ENCODE data around the gene WEE1.
"Not testable (repeated sequence)": the region's sequence is repeated elsewhere in the genome, so short reads cannot be mapped to it uniquely, and the experiment has no call there.

The WEE1 gene

GRCh38 chr11:9594267-9595046 is 21.0 kb downstream of the WEE1 start:
- in situ Hi-C loops (cut with MboI; ENCODE audit: low sequenced_read_pairs), result no loop called here

DNA sequence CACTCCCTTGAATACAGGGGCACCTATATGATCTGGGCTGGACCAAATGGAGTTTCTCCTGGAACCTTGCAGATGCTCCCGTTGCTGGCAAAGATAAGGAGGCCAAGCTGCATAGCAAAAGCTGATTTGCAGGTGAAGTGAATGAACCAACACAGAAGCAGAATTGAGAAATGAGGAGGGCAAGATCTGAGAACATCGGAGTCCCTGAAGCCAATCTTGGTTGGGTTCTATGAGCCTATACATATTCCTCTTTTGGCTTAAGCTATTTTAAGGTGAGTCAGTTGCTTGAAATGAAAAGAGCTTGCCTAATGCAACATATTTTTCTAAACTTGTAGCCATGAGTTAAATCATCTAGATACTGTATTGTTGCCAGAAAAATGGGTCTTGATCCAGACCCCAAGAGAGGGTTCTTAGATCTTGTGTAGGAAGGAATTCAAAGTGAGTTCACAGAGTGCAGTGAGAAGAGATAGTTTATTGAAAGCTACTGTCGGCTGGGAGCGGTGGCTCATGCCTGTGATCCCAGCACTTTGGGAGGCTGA is 23.5 kb downstream of the WEE1 start:
- in situ Hi-C loops (cut with MboI; ENCODE audit: low sequenced_read_pairs), result no loop called here

GRCh38 chr11:9600166-9600565 is 26.7 kb downstream of the WEE1 start:
- in situ Hi-C loops (cut with MboI; ENCODE audit: low sequenced_read_pairs), result no loop called here

GRCh38 chr11:9600644-9601036 is 27.2 kb downstream of the WEE1 start:
- in situ Hi-C loops (cut with MboI; ENCODE audit: low sequenced_read_pairs), result no loop called here

DNA sequence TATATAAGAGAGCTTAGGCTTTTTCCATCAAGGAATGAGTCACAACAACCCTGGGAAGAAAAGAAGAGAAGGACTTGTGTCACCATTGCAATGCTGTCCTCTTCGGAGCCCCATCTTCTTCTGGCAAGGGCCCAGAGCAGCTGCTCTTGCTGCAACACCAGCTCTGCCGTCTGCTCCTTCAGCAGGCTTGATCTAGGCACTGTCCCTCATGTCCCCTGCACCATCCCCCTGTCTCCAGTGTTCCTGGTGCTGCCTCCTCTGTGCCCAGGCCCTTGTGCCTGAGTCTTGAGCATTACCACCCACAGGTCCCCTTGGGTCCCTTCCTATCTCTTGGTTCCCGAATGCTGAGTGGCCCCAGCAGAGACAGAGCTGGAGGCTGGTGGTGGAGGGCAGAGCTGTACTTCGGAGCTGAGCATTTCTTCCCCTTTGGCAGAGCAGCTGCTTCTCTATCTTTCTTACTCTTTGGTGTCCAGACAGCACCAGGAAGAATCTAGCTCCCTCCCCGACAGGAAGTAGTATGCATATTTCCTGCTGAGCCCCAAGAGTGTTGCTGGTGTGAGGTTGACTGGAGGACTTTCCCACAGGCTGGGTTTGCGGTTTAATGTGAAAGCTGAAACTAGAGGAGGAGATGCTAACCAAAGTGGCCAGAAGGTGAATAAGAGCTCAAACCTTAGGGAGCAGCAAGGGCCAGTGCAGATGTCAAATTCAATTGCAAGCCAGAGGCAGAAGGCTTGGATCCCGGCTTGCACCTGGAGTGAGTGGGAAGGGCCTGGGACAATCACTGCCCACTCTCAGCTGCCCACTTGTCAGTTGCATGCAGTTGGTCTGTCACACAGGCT is 27.8 kb downstream of the WEE1 start:
- in situ Hi-C loops (cut with MboI; ENCODE audit: low sequenced_read_pairs), result no loop called here

DNA sequence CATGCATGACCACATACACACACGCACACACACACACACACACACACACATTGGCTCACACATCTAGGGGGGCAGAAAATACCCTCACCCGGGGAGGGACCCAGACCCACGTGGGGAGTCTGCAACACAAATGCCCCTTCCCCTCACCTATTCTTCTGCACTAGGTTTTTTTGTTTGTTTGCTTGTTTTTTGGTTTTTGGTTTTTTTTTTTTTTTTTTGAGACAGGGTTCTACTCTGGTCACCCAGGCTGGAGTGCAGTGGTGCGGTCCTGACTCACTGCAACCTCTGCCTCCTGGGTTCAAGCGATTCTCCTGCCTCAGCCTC is 28.4 kb downstream of the WEE1 start:
- in situ Hi-C loops (cut with MboI; ENCODE audit: low sequenced_read_pairs), result no loop called here

GRCh38 chr11:9603214-9603613 is 29.7 kb downstream of the WEE1 start:
- in situ Hi-C loops (cut with MboI; ENCODE audit: low sequenced_read_pairs), result not testable (repeated sequence)

GRCh38 chr11:9604134-9604533 is 30.7 kb downstream of the WEE1 start:
- in situ Hi-C loops (cut with MboI; ENCODE audit: low sequenced_read_pairs), result no loop called here

- in situ Hi-C loops (cut with MboI; ENCODE audit: low sequenced_read_pairs), result no loop called here
Measured at GRCh38 chr11:9605742-9606141, 32.3 kb downstream of the WEE1 start.

GRCh38 chr11:9606809-9607510 is 33.5 kb downstream of the WEE1 start:
- in situ Hi-C loops (cut with MboI; ENCODE audit: low sequenced_read_pairs), result no loop called here

DNA sequence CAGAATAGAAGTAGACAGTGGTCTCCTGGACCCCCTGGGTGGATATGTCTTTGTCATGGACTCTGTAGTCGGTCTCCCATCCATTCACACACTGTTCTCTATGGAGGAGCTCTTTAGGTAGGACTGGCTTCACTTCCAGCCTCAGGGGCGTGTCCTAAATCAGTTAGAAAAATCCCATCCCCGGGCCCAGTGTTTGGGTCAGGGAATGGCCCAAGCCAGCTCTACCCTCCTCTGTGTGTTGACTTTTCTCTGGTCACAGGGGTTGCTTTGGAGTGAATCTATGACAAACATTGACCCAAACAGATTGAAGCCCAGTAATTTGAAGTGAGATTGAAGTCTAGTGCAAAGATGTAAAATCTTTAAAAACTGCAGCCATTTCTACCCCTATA is 34.0 kb downstream of the WEE1 start:
- in situ Hi-C loops (cut with MboI; ENCODE audit: low sequenced_read_pairs), result no loop called here

DNA sequence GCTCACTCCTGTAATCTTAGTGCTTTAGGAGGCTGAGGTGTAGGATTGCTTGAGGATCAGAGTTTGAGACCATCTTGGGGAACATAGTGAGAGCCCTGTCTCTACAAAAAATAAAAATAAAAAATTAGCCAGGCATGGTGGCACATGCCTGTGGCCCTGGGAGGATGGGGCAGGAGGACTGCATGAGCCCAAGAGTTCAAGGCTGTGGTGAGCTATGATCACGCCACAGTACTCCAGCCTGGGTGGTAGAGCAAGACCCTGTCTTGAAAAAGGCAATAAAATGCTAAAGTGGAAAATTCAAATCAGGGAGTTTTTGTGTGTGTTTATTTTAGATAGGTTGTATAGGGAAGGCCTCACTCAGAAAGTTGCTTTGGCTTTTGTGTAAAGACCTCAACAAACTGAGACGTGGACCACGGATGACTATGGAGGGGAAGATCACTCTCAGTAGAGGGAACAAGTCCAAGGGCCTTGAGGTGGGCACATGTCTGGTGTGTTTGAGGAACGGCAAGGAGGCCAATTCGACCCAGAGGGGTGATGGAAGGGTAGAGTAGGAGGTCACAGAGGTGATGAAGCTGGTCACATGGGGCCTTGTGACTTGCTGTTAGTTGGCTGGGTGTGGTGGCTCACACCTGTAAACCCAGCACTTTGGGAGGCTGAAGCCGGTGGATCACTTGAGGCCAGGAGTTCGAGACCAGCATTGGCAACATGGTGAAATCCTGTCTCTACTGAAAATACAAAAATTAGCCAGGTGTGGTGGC is 35.7 kb downstream of the WEE1 start:
- in situ Hi-C loops (cut with MboI; ENCODE audit: low sequenced_read_pairs), result no loop called here

DNA sequence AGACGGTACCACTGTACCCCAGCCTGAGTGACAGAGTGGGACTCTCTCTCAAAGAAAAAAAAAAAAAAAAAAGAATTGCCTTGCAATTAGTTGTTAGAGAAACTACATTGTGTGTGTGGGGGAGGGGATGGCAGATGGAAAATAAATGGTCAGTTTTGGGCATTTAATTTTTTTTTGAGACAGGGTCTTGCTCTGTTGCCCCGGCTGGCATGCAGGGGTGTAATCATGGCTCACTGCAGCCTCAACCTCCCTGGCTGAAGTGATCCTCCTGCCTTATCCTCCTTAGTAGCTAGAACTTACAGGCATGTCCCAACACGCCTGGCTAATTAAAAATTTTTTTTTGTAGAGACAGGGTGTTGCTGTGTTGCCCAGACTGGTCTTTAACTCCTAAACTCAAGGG is 36.4 kb downstream of the WEE1 start:
- in situ Hi-C loops (cut with MboI; ENCODE audit: low sequenced_read_pairs), result no loop called here

DNA sequence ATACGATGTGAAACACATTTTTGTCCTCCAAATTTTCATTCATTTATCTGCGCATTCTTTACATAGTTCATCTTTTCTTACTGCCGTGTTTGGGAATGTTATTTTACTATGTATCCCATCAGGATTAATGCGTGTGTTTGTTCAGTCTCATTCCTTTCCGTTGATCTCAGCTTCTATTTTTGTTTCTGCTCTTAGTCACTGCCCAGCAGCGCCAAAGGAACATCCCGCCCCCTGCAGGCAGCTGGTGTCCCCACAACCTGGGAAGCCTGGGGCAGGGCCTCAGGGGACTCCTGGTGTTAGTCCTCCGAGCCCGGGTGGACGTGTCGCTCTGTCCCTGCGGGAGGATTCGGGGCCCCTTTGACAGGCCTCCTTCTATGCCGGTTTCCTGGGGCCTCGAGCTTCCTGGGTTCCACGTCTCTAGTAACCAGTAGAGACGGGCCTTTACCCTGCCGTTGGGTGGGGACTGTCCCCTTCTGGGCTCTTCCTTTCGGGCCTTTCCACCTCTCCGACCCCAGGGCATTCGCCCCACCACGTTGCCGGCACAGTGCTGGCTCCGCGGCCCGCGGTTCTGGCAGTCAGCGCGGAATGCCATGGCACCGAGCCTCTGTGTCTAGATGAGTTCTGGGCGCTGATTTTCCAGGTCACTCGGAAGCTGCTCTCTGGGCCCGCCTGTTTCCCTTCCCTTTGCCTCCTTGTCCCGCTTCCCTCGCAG is 39.8 kb downstream of the WEE1 start:
- in situ Hi-C loops (cut with MboI; ENCODE audit: low sequenced_read_pairs), result no loop called here

DNA sequence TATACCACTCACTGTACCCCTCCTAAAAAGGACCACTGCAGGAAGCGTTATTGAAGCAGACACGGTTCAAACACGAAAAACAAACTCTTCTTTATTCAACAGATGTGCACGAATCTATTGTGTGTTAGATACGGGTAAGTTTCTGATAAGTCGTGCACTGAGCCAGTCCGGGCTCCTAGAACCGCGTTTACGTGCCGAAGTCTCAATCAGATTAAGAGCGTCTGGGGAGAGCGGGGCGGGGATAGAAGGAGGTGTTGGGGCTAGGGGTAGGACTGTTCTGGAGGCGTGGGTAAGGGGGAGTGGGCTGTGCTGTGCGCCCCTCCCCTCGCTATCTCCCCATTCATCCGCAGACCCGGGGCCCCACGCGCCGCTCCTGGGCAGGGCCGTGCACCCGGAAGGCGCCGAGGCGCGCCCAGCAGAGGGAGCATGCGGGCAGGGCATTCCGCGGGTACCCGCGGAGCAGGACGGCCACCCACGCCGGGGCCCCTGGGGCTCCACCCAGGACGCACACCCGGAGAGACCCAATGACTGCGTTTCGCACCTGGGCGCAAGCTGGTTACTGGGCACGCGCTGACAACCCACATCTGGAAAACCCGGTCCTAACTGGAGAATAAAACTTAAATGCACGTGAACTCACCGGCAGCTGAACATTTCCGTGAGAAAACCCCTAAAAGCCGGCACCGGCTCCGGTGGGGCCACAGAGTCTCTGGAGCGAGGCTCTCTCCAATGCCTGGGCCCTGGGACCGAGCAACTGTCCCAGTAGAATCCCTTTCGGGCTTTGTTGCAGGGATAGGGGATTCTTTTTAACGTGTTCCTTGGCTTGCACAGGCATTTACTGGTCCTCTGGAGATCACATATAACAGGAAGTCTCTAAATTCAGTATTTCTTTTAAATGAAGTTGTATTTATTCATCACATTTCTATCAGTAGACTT is 40.6 kb downstream of the WEE1 start:
- in situ Hi-C loops (cut with MboI; ENCODE audit: low sequenced_read_pairs), result no loop called here

DNA sequence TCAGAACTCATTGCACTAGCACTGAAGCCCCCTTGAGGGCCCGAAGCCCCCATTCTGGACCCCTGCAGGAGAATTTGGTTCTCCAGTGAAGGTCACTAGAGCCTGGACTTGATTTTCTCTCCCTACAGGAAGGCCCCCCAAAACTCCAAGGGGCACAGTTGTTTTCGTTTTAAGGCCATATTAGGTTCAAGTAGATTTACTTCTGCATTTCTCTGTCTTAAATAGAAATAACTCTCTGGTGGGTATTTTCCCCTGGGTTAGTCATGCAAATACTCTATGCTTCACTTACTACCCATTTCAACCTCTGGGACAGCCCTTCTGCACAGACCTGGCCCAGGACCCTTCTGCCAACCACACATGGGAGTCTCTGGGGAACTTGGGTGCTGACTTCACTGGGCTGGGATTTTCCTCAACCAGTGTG is 41.6 kb downstream of the WEE1 start:
- in situ Hi-C loops (cut with MboI; ENCODE audit: low sequenced_read_pairs), result no loop called here

- in situ Hi-C loops (cut with MboI; ENCODE audit: low sequenced_read_pairs), result no loop called here
Measured at GRCh38 chr11:9616042-9616675, 42.7 kb downstream of the WEE1 start.

- in situ Hi-C loops (cut with MboI; ENCODE audit: low sequenced_read_pairs), result no loop called here
Measured at GRCh38 chr11:9616858-9617257, 43.4 kb downstream of the WEE1 start.

- in situ Hi-C loops (cut with MboI; ENCODE audit: low sequenced_read_pairs), result no loop called here
Measured at GRCh38 chr11:9617940-9618339, 44.5 kb downstream of the WEE1 start.
